SU-DHL-6 (cell line): Measurements from ENCODE around the gene HNRNPAB.

Source experiments
- H2AFZ ChIP-seq: fragments of 200-600 bp; sonication (generic); 2 replicates; pipeline ENCODE4 v1.6.1; 2014; ENCODE audit warnings: low read depth, mild to moderate bottlenecking, moderate library complexity, mixed read lengths, antibody characterized with exemption, low read length; ENCODE audit not compliant: severe bottlenecking
- H3F3A ChIP-seq: fragments of 200-600 bp; shearing (Covaris generic); 2 replicates; pipeline ENCODE4 v1.6.0; 2016; ENCODE audit warnings: antibody characterized with exemption, mild to moderate bottlenecking; ENCODE audit not compliant: insufficient read depth
- H3K27ac ChIP-seq: fragments of 200-600 bp; sonication (generic); 2 replicates; pipeline ENCODE4 v1.5.1; 2016; ENCODE audit warnings: low read depth, mild to moderate bottlenecking, low read length, moderate library complexity, mixed read lengths
- H3K27me3 ChIP-seq: fragments of 200-600 bp; sonication (generic), shearing (Covaris generic); 2 replicates; pipeline ENCODE4 v1.6.0; 2014; ENCODE audit warnings: mild to moderate bottlenecking, low read length
- H3K36me3 ChIP-seq: fragments of 200-600 bp; sonication (generic); 2 replicates; pipeline ENCODE4 v1.6.1; 2014; ENCODE audit warnings: mild to moderate bottlenecking, low read length, mixed read lengths
- H3K4me2 ChIP-seq: fragments of 300-600, 200-600 bp; shearing (Covaris generic), sonication (generic); 2 replicates; pipeline ENCODE4 v1.6.0; 2014; ENCODE audit warnings: low read length, low read depth, mild to moderate bottlenecking; ENCODE audit not compliant: poor library complexity, severe bottlenecking
- H3K4me3 ChIP-seq: fragments of 200-600 bp; sonication (generic); 2 replicates; pipeline ENCODE4 v1.5.1; 2014; ENCODE audit warnings: antibody characterized with exemption, low read length, mild to moderate bottlenecking, mixed read lengths; ENCODE audit not compliant: insufficient read depth, poor library complexity, severe bottlenecking
- H3K79me2 ChIP-seq: fragments of 200-600 bp; sonication (generic); 2 replicates; pipeline ENCODE4 v1.6.1; 2014; ENCODE audit warnings: mild to moderate bottlenecking, low read length, moderate library complexity; ENCODE audit not compliant: insufficient read depth
- H3K9ac ChIP-seq: fragments of 200-600 bp; sonication (generic); 2 replicates; pipeline ENCODE4 v1.7.0; 2014; ENCODE audit warnings: mild to moderate bottlenecking, low read length
- H3K9me2 ChIP-seq: fragments of 200-600 bp; sonication (generic); replicated peaks from 2 replicates; pipeline ENCODE4 v1.6.1; 2014; ENCODE audit warnings: low read length; ENCODE audit not compliant: insufficient read depth
- H3K9me3 ChIP-seq: fragments of 200-600 bp; sonication (generic); 2 replicates; pipeline ENCODE4 v1.6.1; 2014; ENCODE audit warnings: low read length, mixed read lengths; ENCODE audit not compliant: insufficient read depth
- H4K20me1 ChIP-seq: fragments of 200-600 bp; sonication (generic); 2 replicates; pipeline ENCODE4 v1.6.1; 2014; ENCODE audit warnings: low read depth, mild to moderate bottlenecking, antibody characterized with exemption, low read length, moderate library complexity, mixed read lengths
- EZH2phosphoT487 ChIP-seq: fragments of 200-600 bp; sonication (generic), shearing (Covaris generic); conservative IDR thresholded peaks from 2 replicates; pipeline ENCODE4 v1.6.1; 2018; ENCODE audit warnings: mild to moderate bottlenecking, antibody characterized with exemption, low read length, moderate library complexity, mixed read lengths
- TF ChIP-seq, protein P1 (sequence below): fragments of 200-600 bp; sonication (generic); IDR thresholded peaks from one replicate; pipeline ENCODE4 v1.5.1; 2017; ENCODE audit warnings: antibody characterized with exemption, mild to moderate bottlenecking, low read length, moderate library complexity; ENCODE audit not compliant: insufficient read depth, poor library complexity, severe bottlenecking

The HNRNPAB gene

DNA sequence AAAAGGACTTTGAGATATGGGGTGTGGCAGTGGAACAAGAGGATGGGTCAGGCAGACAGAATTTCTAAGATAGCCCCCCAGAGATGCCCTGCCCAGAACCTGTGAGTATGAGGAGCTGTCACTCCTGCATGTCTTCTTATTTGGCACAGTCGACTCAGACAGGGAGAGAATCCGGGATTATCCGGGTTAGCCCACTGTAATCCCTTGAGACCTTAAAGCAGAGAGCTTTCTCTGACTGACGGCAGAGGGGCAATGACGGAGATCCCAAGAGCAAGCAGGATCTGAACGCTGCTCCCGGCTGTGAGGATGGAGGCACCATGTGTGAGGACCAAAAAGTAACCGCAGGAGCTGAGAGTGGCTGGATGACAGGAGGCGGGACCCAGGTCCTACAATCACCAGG is 41.9 kb upstream of the HNRNPAB start:
- no peak overlapping the region for H3K4me3 ChIP-seq
- no peak overlapping the region for H2AFZ ChIP-seq
- no peaks in the 10 kb centered on the region for H3K9me3 ChIP-seq
- H3K4me2 ChIP-seq: no peak overlapping the region
- no peak overlapping the region for H3K27ac ChIP-seq
- H3F3A ChIP-seq: no peaks in the 10 kb centered on the region
- no peak overlapping the region for H3K9ac ChIP-seq
- no peaks in the 10 kb centered on the region for H3K36me3 ChIP-seq
- TF ChIP-seq EZH2phosphoT487: no peak
- TF ChIP-seq, protein P1, sequence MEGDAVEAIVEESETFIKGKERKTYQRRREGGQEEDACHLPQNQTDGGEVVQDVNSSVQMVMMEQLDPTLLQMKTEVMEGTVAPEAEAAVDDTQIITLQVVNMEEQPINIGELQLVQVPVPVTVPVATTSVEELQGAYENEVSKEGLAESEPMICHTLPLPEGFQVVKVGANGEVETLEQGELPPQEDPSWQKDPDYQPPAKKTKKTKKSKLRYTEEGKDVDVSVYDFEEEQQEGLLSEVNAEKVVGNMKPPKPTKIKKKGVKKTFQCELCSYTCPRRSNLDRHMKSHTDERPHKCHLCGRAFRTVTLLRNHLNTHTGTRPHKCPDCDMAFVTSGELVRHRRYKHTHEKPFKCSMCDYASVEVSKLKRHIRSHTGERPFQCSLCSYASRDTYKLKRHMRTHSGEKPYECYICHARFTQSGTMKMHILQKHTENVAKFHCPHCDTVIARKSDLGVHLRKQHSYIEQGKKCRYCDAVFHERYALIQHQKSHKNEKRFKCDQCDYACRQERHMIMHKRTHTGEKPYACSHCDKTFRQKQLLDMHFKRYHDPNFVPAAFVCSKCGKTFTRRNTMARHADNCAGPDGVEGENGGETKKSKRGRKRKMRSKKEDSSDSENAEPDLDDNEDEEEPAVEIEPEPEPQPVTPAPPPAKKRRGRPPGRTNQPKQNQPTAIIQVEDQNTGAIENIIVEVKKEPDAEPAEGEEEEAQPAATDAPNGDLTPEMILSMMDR: no peak
- no peaks in the 10 kb centered on the region for H4K20me1 ChIP-seq
- no peaks in the 10 kb centered on the region for H3K9me2 ChIP-seq
- H3K79me2 ChIP-seq: no peaks in the 10 kb centered on the region
- H3K27me3 ChIP-seq: no peaks in the 10 kb centered on the region

DNA sequence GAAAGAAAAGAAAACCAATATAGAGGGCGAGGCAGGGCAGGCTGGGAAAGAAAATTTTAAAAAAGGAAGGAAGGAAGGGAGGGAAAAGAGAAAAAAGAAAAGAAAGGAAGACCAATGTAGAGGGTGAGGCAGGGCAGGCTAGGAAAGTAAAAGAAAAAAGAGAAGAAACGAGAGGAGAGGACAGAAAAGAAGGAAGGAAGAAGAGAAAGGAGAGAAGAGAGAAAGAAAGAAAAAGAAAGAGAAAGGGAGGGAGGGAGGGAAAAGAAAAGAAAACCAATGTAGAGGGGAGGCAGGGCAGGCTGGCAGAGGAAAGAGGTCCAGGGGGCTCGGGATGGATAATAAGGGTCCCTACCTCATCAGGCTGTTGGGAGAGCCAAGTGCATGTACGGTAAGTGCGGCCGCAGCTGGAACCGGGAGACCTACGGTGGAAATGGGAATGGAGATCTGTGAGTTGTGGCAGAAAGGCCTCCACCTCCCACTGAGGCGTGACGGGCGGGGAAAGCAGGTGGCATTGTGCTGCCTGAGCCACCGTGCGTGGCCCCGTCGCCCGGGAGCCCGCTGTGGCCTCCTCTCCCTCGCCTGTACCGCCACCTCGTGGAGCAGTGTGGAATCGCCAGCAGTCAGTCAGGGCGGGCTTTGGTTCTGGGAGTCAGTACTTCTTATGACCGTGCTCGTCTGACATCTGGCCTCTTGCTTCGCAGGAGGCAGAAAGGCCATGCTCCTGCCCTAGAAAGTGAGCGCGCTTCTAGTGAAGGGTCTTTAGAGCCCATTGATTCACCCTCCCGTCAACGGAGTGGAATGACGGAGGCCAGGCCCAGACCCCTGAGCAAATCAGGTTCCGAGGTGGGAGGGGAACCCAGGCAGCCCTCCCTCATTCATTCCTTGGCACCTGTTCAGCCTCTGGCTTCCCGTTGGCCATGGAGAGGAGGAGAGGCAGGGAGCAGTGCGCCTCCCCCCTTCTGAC is 40.3 kb upstream of the HNRNPAB start:
- H3K79me2 ChIP-seq: no peaks in the 10 kb centered on the region
- no peak overlapping the region for H3K4me3 ChIP-seq
- no peaks in the 10 kb centered on the region for H3K9me2 ChIP-seq
- H3K36me3 ChIP-seq: no peaks in the 10 kb centered on the region
- peak overlapping the region; percentile 28 for H3K4me2 ChIP-seq
- TF ChIP-seq, protein P1: peak; percentile 94
- TF ChIP-seq EZH2phosphoT487: no peak
- no peaks in the 10 kb centered on the region for H3K9me3 ChIP-seq
- no peaks in the 10 kb centered on the region for H3F3A ChIP-seq
- H3K27ac ChIP-seq: no peak overlapping the region
- H4K20me1 ChIP-seq: no peaks in the 10 kb centered on the region
- peak overlapping the region; percentile 27 for H2AFZ ChIP-seq
- no peak overlapping the region; the same call in 1 of the 2 replicates for H3K9ac ChIP-seq
- H3K27me3 ChIP-seq: no peaks in the 10 kb centered on the region

DNA sequence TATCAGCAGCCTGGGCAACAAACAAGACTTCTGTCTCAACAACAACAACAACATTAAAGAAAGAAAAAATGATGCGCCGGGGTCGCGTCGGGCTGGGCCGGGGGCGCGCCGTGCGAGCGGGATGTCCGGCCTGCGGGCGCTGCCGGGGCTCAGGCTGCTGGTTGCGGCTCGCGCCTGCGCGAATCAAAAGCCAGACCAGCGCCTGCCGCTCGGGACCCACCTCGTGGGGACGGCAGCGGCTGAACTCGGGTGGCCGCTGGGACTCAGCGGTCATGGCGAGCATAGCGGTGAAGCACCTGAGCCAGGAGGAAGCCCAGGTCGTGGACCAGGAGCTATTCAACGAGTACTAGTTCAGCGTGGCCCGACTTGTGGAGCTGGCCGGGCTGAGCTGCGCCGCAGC is 38.8 kb upstream of the HNRNPAB start:
- Histone ChIP-seq H3K9ac (no peak overlapping the region), H3K36me3 (no peaks in the 10 kb centered on the region), H3K27me3 (no peaks in the 10 kb centered on the region), H3K4me2 (no peak overlapping the region), H3K79me2 (no peaks in the 10 kb centered on the region), H3K9me2 (no peaks in the 10 kb centered on the region), H2AFZ (no peak overlapping the region), H3K27ac (no peak overlapping the region), H3F3A (no peaks in the 10 kb centered on the region), H3K9me3 (no peaks in the 10 kb centered on the region), H3K4me3 (no peak overlapping the region), H4K20me1 (no peaks in the 10 kb centered on the region)
- no peak for TF ChIP-seq EZH2phosphoT487
- TF ChIP-seq, protein P1: no peak
